Colonic mucosa (tissue), 4 donors: ENCODE measurements around the gene DECR2. TPM values are rescaled to one million over a fixed set of nuclear protein-coding genes. Genes with fewer than 3 reads are reported as not detected.
"Not testable (repeated sequence)": the region's sequence is repeated elsewhere in the genome, so short reads cannot be mapped to it uniquely, and the experiment has no call there.

Source experiments
- DNase-seq: peaks from one replicate; pipeline ENCODE4 v3.0.0-alpha.2; 2020
- H3K27ac ChIP-seq: fragments of 200-600 bp; one replicate; pipeline ENCODE4 v1.8.0; 2021
- H3K27me3 ChIP-seq: fragments of 200-600 bp; one replicate; pipeline ENCODE4 v1.8.0; 2021
- H3K36me3 ChIP-seq: fragments of 200-600 bp; one replicate; pipeline ENCODE4 v1.8.0; 2021
- H3K4me1 ChIP-seq: fragments of 200-600 bp; one replicate; pipeline ENCODE4 v1.8.0; 2021; ENCODE audit warnings: mild to moderate bottlenecking
- H3K4me3 ChIP-seq: fragments of 200-600 bp; one replicate; pipeline ENCODE4 v1.8.0; 2021
- H3K9ac ChIP-seq, 2 donors: one replicate each; pipeline ENCODE4 v1.7.0; 2013; ENCODE audit warnings: control low read depth in 2 of 2, low read depth in 2 of 2, low read length in 2 of 2
- H3K9me3 ChIP-seq: fragments of 200-600 bp; one replicate; pipeline ENCODE4 v1.8.0; 2021
- intact Hi-C: fragments of 100-400 bp; cut with DNase I; formaldehyde crosslinking; loops from one replicate; pipeline ENCODE4 v1.14.1; 2022
- total RNA-seq, 2 donors: library from RNA; stranded (reverse); fragmentation: NEBNext Ultra II Directional in 1 of 2; extraction: Animal tissue kit (Norgen Biotek cat#: 25700) in 1 of 2; gene quantifications; one replicate each; pipeline ENCODE4 v1.2.1, GENCODE V29; 2021
- TF ChIP-seq, protein P1 (sequence below): fragments of 200-600 bp; IDR thresholded peaks from one replicate; pipeline ENCODE4 v1.8.0; 2022; ENCODE audit warnings: antibody characterized with exemption, mild to moderate bottlenecking
- donor health status: healthy.
- donor health status: DM: no; HTN: no; CAD: no.
- donor health status: DM: no; HTN: no; CAD: no.

DECR2 gene
- total RNA-seq, 2 donors from 2014 or later = 31.3 to 50.2 TPM

DNA sequence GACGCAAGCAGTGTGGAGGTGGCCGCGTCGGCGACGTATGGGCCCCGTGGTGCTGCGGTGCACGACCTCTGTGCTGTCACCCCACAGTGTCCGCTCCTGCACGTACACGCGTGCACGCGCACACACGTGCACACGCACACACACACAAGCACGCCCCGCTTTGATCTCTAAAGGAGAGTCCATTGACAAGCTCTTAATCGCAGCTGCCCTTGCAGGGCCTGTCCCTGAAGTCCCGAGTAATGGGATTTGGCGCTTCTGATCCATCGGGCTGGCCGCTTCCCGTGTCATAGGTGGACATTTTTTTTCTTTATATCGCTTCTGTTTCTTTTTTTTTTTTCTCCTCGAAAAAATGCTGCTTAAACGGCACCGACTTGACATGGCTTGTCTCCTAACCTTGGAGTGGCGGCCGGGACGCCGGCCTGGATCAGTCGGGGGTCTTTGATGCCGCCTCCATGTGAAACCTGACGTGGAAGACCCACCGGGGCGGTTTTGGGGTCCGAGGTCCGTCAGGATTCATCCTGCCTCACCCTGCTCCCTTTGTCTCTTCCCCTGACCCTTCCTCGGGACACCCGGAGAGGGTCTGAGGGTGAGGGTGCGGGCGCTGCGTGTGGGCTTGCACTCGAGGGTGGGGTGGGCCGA is 40.9 kb upstream of the DECR2 start:
- intact Hi-C loops = loop anchor here (5.0 to 10.0 kb wide), 2 partner anchors 136 to 254 kb away; partner anchors contain the start of gene LUC7L
- Histone ChIP-seq H3K9me3 (no peaks in the 10 kb centered on the region), H3K9ac (no peak overlapping the region), H3K27me3 (no peaks in the 10 kb centered on the region), H3K4me1 (no peaks in the 10 kb centered on the region), H3K27ac (no peak overlapping the region), H3K4me3 (no peak overlapping the region), H3K36me3 (no peaks in the 10 kb centered on the region)
- DNase-seq = no peak
- TF ChIP-seq, protein P1, sequence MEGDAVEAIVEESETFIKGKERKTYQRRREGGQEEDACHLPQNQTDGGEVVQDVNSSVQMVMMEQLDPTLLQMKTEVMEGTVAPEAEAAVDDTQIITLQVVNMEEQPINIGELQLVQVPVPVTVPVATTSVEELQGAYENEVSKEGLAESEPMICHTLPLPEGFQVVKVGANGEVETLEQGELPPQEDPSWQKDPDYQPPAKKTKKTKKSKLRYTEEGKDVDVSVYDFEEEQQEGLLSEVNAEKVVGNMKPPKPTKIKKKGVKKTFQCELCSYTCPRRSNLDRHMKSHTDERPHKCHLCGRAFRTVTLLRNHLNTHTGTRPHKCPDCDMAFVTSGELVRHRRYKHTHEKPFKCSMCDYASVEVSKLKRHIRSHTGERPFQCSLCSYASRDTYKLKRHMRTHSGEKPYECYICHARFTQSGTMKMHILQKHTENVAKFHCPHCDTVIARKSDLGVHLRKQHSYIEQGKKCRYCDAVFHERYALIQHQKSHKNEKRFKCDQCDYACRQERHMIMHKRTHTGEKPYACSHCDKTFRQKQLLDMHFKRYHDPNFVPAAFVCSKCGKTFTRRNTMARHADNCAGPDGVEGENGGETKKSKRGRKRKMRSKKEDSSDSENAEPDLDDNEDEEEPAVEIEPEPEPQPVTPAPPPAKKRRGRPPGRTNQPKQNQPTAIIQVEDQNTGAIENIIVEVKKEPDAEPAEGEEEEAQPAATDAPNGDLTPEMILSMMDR = no peak

DNA sequence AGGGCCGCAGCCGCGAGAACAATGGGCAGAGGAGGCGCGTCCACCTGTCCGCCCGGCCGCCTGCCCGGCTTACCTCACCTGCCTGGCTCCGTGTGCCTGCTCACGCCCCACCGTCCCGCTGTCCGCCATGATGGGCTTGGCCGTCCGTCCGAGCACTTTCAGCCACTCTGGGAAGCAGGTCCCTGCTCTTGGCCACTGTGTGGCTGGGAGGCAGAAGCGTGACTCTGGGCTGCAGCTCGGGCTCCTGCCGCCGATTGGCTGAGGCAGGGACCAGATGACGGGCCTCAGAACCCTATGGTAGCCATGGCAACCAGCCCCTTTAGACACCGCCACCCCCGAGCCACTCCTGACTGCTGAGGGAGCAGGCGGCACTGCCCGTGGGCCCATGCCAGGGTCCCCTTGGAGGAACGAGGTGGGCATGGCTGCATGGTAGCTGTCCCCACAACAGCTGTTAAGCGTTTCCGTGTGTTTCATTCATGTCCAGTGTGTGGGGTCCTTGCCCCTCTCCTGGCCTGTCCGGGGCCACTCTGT is 40.3 kb upstream of the DECR2 start:
- Histone ChIP-seq H3K9ac (no peak overlapping the region), H3K4me3 (no peak overlapping the region), H3K27me3 (no peaks in the 10 kb centered on the region), H3K9me3 (no peaks in the 10 kb centered on the region), H3K27ac (no peak overlapping the region), H3K36me3 (no peaks in the 10 kb centered on the region), H3K4me1 (no peaks in the 10 kb centered on the region)
- no peak for DNase-seq
- intact Hi-C loops = loop anchor here (5.0 to 10.0 kb wide), 2 partner anchors 137 to 254 kb away; partner anchors contain the start of gene LUC7L
- TF ChIP-seq, protein P1 = no peak

DNA sequence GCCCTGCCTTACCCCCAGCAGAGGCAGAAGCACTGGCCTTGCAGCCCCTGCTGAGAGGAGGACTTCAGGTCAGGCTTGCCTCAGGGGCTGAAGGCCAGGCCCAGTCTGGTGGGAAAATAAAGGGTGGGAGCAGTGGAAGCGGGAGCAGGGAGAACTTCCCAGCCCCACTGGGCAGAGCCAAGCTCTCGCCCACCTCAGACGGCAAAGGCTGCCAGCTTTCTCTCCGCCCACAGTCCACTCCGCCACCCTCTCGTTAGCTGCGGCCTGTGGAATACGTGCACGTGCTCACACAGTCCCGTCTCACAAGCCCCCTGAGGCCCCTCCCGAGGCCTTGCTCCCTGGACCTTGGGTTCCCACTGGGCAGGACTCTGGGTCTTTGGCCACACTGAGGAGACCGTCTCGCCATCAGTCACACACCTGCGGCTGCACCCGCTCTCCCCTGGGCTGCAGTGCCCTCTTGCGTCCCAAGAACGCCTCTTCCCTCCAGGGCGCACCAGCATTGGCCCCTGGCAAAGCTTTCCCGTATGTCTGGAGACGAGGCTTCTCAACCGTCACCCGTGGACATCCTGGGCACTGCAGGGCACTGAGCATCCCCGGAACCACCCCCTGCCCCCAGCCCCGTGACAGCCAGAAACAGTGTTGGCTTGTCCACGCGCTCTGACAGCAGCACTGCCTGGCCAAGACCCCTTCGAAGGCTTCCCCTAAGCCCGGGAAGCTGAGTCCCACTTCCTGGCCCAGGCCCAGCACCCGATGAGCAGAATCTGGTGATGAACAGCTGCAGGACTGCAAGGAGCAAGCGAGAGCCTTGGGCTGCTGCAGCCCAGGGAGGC is 39.6 kb upstream of the DECR2 start:
- peak; percentile 84 for DNase-seq
- intact Hi-C loops = loop anchor here (5.0 to 10.0 kb wide), 2 partner anchors 137 to 255 kb away; partner anchors contain the start of gene LUC7L
- Histone ChIP-seq H3K4me1 (no peaks in the 10 kb centered on the region), H3K4me3 (no peak overlapping the region), H3K27ac (no peak overlapping the region), H3K9ac (no peak overlapping the region), H3K27me3 (no peaks in the 10 kb centered on the region), H3K36me3 (no peaks in the 10 kb centered on the region), H3K9me3 (no peaks in the 10 kb centered on the region)
- TF ChIP-seq, protein P1 = peak; percentile 69

DNA sequence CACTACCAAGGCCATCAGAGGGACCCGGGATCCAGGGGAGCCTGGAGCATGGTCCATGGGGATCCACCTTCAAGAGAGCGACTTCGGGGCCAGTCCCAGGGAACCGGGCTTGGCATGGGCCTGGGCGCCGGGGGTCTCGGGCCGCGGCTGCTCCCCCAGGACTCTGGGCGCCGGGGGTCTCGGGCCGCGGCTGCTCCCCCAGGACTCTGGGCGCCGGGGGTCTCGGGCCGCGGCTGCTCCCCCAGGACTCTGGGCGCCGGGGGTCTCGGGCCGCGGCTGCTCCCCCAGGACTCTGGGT is 39.0 kb upstream of the DECR2 start:
- H3K4me1 ChIP-seq, H3K9ac ChIP-seq, H3K9me3 ChIP-seq, H3K27ac ChIP-seq, H3K27me3 ChIP-seq, H3K4me3 ChIP-seq, H3K36me3 ChIP-seq, DNase-seq: not testable (repeated sequence)
- intact Hi-C loops = loop anchor here (5.0 to 10.0 kb wide), 2 partner anchors 138 to 255 kb away; partner anchors contain the start of gene LUC7L

DNA sequence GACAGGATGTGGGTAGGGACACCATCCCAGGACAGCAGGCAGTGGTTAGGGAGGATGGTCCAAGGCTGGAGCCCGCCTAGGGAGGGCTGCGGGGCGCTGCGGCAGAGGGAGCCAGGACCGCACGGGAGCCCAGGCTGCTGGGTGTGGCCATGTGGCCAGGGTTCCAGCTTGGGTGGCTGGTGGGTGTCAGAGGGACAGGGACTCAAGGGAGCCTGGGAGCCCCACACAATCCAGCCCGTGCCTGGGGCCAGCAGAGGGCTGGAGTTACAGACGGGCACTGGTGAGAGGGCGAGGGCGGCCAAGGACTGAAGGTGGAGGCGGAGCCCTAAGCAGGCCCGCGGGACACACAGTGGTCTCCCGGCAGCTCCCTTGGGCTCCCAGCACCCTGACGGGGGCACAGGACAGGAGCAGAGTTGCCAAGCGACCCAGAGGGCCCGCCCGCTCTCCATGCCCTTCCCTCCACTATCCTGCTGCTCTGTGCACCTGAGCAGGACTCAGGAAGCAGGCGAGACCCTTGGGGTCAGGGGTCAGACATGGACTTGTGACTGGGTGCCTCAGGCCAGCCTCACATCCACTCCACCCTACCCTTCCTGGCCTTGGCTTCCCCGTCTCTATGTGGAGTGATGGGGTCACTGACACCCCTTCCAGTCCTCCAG is 38.4 kb upstream of the DECR2 start:
- H3K4me1 ChIP-seq = no peaks in the 10 kb centered on the region
- no peak overlapping the region for H3K4me3 ChIP-seq
- H3K27ac ChIP-seq = no peak overlapping the region
- no peak overlapping the region for H3K9ac ChIP-seq
- DNase-seq = no peak
- intact Hi-C loops = loop anchor here (5.0 to 10.0 kb wide), 2 partner anchors 138 to 256 kb away; partner anchors contain the start of gene LUC7L
- H3K9me3 ChIP-seq = no peaks in the 10 kb centered on the region
- TF ChIP-seq, protein P1 = no peak
- no peaks in the 10 kb centered on the region for H3K27me3 ChIP-seq
- no peaks in the 10 kb centered on the region for H3K36me3 ChIP-seq
